ENCODE data around the gene CIDEC. TPM values are rescaled to one million over a fixed set of nuclear protein-coding genes. Genes with fewer than 3 reads are reported as not detected.

CIDEC gene
- total and polyA plus RNA-seq, 2 of the 13 experiments (the other 11 are each of a cell fraction or from before 2014, with no cell fraction given) = 2.5 to 10.4 TPM

DNA sequence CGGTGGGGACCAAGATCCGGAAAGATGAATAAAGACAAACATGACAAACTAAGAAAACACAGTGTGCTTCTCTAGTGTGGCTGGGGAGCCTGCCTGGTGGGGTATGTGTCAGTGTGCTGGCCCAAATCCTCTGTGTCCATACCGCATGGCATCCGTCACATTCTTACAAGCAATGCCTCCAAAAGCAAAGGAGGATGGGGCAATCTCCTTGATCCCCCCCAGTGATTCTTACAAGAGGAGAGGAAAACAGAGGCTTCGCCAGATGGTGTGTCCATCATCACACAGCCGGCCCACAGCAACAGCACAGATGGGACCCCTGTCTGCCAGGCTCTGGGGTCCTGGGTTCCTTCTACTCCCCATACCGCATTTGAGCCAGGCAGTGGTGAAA is 36.3 kb upstream of the CIDEC start:
- peak overlapping the region; percentile 55 to 86 (median 83) for H3K4me3 ChIP-seq (replicated peaks in 1 of 3; ENCODE audit: insufficient read depth in 1 of 3, low read depth in 2 of 3, low read length in 3 of 3)
- H3K27ac ChIP-seq (ENCODE audit: extremely low read length, insufficient read depth, low read length) = peak overlapping the region; percentile 71
- H3K27me3 ChIP-seq (ENCODE audit: control insufficient read depth in 1 of 2, insufficient read depth in 2 of 2, low read length in 2 of 2) = no peaks in the 10 kb centered on the region
- ChIA-PET POLR2A (interaction anchor here (0.7 to 9.0 kb wide), 20 partner anchors 9 to 332 kb away, joined by 3 to 298 read pairs (median 4); partner anchors contain the start of genes ARPC4, CAMK1, CIDEC and CRELD1), CTCF (ENCODE audit: low intra/inter-chr PET ratio, low total read pairs) (interaction anchor here (2.1 kb wide), 1 partner anchor 54 kb away, joined by 14 read pairs; no protein-coding TSS in a partner anchor)
- peak overlapping the region; percentile 100 for H3K4me2 ChIP-seq (ENCODE audit: low read depth, low read length)
- no peaks in the 10 kb centered on the region for H4K20me1 ChIP-seq (ENCODE audit: insufficient read depth, low read length)
- no peak overlapping the region for H2AFZ ChIP-seq (ENCODE audit: low read length)
- H3K79me2 ChIP-seq (ENCODE audit: insufficient read depth, low read length) = peaks cover 3% of the 10 kb centered on the region
- DNase-seq (ENCODE audit: low spot score) (no peak), FAIRE-seq (no peak), ATAC-seq (peak; percentile 7)
- intact Hi-C loops (cut with micrococcal nuclease; ENCODE audit: unreplicated experiment) (loop anchor here (5.0 kb wide), 1 partner anchor 39 kb away; no protein-coding TSS in a partner anchor), in situ Hi-C loops (cut with HindIII; ENCODE audit: extremely low pct_ligation_motif_present, low pct_unique_long_range_greater_than_20kb) (no loop called here)
- H3K9ac ChIP-seq (ENCODE audit: insufficient read depth, low read depth, low read length) = peak overlapping the region; percentile 80
- H3K9me3 ChIP-seq (ENCODE audit: low read length) = no peaks in the 10 kb centered on the region
- TSS peak; percentile 33 for BruUV-seq (replicated peaks)
- 21% methylated on average over 6 of the region's 7 CpGs for WGBS (ENCODE audit: low lambda C conversion rate)
- H3K36me3 ChIP-seq (replicated peaks in 1 of 2; ENCODE audit: control insufficient read depth in 1 of 2, insufficient read depth in 2 of 2, low read length in 2 of 2) = peaks cover 3 to 9% of the 10 kb centered on the region in 2 experiments; a peak in 3 of 5 replicates
- peaks cover 38% of the 10 kb centered on the region for H3K4me1 ChIP-seq (ENCODE audit: insufficient read depth, low read length)
- no peak for TF ChIP-seq ZNF891 (CRISPR knock-in tag; IDR thresholded peaks at IDR 0.05)
- no peak for TF ChIP-seq FOXO1 (CRISPR knock-in tag; IDR thresholded peaks at IDR 0.05)
- TF ChIP-seq RBM39 (IDR thresholded peaks at IDR 0.05; ENCODE audit: low read depth, low read length, poor library complexity, severe bottlenecking) = no peak
- TF ChIP-seq, protein P1, sequence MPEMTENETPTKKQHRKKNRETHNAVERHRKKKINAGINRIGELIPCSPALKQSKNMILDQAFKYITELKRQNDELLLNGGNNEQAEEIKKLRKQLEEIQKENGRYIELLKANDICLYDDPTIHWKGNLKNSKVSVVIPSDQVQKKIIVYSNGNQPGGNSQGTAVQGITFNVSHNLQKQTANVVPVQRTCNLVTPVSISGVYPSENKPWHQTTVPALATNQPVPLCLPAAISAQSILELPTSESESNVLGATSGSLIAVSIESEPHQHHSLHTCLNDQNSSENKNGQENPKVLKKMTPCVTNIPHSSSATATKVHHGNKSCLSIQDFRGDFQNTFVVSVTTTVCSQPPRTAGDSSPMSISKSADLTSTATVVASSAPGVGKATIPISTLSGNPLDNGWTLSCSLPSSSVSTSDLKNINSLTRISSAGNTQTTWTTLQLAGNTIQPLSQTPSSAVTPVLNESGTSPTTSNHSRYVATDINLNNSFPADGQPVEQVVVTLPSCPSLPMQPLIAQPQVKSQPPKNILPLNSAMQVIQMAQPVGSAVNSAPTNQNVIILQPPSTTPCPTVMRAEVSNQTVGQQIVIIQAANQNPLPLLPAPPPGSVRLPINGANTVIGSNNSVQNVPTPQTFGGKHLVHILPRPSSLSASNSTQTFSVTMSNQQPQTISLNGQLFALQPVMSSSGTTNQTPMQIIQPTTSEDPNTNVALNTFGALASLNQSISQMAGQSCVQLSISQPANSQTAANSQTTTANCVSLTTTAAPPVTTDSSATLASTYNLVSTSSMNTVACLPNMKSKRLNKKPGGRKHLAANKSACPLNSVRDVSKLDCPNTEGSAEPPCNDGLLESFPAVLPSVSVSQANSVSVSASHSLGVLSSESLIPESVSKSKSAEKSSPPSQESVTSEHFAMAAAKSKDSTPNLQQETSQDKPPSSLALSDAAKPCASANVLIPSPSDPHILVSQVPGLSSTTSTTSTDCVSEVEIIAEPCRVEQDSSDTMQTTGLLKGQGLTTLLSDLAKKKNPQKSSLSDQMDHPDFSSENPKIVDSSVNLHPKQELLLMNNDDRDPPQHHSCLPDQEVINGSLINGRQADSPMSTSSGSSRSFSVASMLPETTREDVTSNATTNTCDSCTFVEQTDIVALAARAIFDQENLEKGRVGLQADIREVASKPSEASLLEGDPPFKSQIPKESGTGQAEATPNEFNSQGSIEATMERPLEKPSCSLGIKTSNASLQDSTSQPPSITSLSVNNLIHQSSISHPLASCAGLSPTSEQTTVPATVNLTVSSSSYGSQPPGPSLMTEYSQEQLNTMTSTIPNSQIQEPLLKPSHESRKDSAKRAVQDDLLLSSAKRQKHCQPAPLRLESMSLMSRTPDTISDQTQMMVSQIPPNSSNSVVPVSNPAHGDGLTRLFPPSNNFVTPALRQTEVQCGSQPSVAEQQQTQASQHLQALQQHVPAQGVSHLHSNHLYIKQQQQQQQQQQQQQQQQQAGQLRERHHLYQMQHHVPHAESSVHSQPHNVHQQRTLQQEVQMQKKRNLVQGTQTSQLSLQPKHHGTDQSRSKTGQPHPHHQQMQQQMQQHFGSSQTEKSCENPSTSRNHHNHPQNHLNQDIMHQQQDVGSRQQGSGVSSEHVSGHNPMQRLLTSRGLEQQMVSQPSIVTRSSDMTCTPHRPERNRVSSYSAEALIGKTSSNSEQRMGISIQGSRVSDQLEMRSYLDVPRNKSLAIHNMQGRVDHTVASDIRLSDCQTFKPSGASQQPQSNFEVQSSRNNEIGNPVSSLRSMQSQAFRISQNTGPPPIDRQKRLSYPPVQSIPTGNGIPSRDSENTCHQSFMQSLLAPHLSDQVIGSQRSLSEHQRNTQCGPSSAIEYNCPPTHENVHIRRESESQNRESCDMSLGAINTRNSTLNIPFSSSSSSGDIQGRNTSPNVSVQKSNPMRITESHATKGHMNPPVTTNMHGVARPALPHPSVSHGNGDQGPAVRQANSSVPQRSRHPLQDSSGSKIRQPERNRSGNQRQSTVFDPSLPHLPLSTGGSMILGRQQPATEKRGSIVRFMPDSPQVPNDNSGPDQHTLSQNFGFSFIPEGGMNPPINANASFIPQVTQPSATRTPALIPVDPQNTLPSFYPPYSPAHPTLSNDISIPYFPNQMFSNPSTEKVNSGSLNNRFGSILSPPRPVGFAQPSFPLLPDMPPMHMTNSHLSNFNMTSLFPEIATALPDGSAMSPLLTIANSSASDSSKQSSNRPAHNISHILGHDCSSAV (CRISPR knock-in tag; IDR thresholded peaks at IDR 0.05; ENCODE audit: borderline replicate concordance) = no peak
- TF ChIP-seq POGZ (CRISPR knock-in tag; IDR thresholded peaks at IDR 0.05) = 0 out of 2 replicates have a peak, but pooled peaks have one; percentile 8
- no peak for TF ChIP-seq REPIN1 (CRISPR knock-in tag; IDR thresholded peaks at IDR 0.05; ENCODE audit: borderline replicate concordance, low read depth)
- no peak for TF ChIP-seq TCF7L2 (IDR thresholded peaks at IDR 0.05; ENCODE audit: low read depth, low read length)
- TF ChIP-seq, protein P2, sequence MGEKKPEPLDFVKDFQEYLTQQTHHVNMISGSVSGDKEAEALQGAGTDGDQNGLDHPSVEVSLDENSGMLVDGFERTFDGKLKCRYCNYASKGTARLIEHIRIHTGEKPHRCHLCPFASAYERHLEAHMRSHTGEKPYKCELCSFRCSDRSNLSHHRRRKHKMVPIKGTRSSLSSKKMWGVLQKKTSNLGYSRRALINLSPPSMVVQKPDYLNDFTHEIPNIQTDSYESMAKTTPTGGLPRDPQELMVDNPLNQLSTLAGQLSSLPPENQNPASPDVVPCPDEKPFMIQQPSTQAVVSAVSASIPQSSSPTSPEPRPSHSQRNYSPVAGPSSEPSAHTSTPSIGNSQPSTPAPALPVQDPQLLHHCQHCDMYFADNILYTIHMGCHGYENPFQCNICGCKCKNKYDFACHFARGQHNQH (CRISPR knock-in tag; IDR thresholded peaks at IDR 0.05) = 0 out of 2 replicates have a peak, but pooled peaks have one; percentile 2
- TF ChIP-seq CBX5 (CRISPR knock-in tag; IDR thresholded peaks at IDR 0.05; ENCODE audit: borderline replicate concordance) = no peak
- TF ChIP-seq ZNF550 (CRISPR knock-in tag; IDR thresholded peaks at IDR 0.05; ENCODE audit: borderline replicate concordance) = no peak
- TF ChIP-seq YEATS2 (CRISPR knock-in tag; IDR thresholded peaks at IDR 0.05; ENCODE audit: borderline replicate concordance) = no peak
- TF ChIP-seq ZFP90 (CRISPR knock-in tag; IDR thresholded peaks at IDR 0.05; ENCODE audit: borderline replicate concordance) = 0 out of 2 replicates have a peak, but pooled peaks have one; percentile 54
- TF ChIP-seq ZFP36L2 (CRISPR knock-in tag; IDR thresholded peaks at IDR 0.05) = no peak
- TF ChIP-seq, protein P3, sequence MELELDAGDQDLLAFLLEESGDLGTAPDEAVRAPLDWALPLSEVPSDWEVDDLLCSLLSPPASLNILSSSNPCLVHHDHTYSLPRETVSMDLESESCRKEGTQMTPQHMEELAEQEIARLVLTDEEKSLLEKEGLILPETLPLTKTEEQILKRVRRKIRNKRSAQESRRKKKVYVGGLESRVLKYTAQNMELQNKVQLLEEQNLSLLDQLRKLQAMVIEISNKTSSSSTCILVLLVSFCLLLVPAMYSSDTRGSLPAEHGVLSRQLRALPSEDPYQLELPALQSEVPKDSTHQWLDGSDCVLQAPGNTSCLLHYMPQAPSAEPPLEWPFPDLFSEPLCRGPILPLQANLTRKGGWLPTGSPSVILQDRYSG (CRISPR knock-in tag; IDR thresholded peaks at IDR 0.05) = peak; percentile 43; the same call in 1 of the 2 replicates
- TF ChIP-seq ZNF251 (CRISPR knock-in tag; IDR thresholded peaks at IDR 0.05) = no peak

All from HepG2 (cell line).